Activated T-cell treated with anti-CD3 and anti-CD28 coated beads for 24 hours (primary cell): Measurements from ENCODE around the gene RALY.

Experiments used
- DNase-seq: peaks from one replicate; pipeline ENCODE4 v3.0.0-alpha.2; 2020; ENCODE audit warnings: low read depth

RALY gene

DNA sequence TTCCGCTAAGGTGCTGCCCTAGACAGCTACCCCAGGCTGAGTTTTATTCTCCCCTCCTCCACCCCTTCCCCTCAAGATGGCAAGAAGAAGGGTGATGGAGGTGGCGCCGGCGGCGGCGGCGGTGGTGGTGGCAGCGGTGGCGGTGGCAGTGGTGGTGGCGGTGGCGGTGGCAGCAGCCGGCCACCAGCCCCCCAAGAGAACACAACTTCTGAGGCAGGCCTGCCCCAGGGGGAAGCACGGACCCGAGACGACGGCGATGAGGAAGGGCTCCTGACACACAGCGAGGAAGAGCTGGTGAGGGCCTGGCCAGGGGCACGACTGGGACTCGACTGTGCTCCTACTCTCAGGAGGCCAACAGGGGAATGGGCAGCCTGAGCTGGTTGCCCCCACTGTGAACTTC, 83.2 kb downstream of the RALY start:
- no peak for DNase-seq

DNA sequence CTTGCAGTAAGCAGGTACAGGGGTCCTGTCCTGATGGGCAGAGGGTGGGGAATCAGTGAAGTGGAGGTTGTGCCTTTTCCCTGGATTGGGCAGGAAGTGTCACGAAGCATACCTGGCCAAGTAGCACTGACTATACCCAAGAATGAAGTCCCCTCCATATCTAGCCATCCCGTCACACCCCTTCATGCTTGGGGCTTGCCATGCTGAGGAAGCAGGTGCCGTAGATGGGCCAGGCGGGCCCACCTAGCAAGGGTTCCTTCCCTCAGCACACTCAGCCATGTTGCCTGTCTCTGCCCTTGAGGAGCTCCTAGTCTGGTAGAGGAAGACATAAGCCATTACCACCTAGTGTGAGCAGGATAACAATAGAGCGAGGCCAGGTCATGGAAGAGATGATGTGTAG, 84.8 kb downstream of the RALY start:
- no peak for DNase-seq

DNA sequence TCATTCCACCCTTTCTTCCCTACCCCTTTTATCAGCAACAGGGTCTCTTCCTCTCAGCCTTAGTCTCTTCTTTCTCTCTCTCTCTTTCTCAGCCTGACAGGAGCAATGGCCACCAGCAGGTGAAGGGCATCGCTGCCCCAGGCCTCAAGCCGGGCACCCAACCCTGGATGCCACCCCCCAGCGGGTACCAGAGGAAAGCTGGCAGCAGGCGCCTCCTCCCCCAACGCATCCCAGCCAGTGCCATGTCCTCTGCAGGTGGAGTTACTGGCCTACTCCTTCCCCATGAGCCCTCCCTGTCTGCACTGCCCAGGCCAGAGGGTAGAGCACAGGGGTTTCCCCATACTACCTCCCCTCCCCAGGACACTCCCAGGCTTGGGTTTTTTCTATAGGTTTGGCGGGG, 86.1 kb downstream of the RALY start:
- DNase-seq = no peak

DNA sequence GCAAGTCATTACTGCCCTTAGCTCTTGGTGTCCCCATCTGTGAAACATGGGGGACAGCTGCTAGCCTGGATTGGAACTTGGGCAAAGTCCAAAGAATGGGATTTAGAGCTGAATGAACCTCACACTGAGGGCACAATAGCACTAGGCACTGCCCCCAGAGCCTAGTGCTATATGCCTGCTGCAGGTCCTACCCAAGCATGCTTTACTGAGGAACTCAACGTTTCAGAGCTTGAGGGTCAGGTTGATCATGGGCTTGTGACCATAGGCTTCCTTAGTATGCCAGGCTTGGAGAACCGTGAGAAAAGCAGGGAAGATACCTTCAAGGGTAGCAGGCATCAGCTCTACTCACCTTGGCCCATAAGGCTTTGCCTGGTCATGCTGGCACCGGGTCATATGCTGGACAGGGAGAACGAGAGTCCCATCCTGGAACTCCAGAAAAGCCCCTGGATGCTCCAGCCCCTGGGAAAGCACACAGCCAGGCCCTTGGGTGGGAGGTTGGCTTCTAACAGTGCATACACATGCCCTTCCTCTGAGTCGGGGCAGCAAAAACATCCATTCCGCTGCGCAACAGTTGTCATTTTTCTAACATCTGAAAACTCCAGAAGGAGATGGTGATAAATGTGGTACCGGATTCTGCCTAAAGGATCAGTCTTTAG, 88.6 kb downstream of the RALY start:
- DNase-seq = no peak

DNA sequence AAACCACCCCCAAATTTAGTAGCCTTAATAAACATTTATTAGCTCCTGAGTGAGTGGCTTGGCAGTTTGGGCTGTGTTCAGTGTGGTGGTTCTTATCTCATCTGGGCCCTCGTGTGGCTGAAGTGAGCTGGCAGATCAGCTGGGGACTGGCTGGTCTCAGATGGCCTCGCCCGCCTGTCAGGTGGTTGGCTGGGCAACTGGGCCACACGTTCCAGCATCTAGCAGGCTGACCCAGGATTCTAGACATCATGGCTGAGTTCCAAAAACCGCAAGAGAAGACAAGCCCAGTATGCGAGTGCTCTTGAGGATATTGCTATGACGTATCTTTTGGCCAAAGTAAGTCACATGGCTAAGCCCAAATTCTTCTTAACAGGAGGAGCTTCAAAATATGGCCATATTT, 89.4 kb downstream of the RALY start:
- DNase-seq = no peak

DNA sequence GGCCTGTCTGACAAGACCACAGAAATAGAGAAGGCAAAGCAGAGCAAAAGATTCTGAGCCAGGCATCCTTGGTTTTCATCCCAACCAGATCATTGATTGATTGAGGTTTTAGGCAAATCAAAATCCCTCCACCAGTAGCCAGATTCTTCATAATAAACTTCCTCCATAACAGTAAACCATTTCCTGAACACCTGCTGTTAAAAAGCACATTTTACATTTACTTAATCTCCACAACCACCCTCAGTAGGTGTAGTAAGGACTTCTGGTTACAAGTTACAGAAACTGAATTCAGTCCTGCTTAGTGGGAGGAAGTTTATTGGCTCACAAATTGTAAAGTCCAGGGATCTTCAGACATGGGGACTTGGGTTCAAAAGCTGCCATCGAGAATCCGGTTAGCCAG, 90.1 kb downstream of the RALY start:
- DNase-seq = no peak

DNA sequence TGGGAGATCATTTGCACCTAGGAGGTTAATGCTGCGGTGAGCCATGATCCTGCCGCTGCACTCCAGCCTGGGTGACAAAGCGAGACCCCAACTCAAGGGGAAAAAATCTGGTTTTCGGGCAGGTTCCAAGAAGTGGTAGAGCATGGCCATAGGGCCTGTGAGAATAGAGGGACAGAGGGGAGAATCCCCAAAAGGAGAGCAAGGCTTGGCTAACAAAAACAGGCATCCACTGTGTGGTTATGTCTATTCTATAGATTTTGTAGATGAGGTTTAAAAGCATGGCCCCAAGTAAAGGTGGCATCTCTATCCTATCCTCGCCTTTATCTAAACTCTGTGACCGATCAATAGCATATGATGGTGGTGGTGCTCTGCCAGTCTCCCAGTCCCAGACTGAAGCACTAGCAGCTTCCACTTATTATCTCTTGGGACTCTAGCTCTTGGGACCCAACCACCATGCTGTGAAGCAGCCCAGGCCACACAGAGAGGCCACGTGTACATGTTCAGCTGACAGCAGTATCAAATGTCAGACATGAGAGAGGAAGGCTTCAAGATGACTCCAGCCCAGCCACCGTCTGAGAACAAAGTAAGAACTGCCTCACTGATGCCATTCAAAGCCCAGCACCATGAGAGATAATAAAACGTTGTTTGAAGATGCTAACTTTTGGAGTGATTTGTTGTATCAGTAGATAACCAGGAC, 90.7 kb downstream of the RALY start:
- no peak for DNase-seq

DNA sequence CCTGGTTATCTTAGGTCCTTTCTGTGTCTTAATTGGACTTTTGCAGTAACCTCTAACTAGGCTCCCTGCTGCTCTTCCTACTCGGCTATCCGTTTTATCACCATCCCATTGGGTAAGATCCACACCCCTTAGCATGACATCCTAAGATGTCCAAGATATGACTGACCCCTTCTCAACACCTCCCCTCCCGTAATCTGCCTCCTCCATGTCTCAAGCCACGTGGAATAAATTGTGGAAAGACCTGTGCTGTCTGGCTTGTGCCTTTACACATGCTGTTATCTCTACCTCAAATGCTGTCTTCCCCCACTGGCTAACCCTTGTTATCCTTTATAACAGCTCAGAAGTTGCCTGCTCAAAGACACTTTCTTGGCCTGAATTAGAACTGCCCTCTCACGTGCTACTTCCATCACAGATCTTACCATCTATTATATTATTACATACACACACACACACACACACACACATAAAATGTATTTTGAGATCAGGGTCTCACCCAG, 91.9 kb downstream of the RALY start:
- DNase-seq = no peak

DNA sequence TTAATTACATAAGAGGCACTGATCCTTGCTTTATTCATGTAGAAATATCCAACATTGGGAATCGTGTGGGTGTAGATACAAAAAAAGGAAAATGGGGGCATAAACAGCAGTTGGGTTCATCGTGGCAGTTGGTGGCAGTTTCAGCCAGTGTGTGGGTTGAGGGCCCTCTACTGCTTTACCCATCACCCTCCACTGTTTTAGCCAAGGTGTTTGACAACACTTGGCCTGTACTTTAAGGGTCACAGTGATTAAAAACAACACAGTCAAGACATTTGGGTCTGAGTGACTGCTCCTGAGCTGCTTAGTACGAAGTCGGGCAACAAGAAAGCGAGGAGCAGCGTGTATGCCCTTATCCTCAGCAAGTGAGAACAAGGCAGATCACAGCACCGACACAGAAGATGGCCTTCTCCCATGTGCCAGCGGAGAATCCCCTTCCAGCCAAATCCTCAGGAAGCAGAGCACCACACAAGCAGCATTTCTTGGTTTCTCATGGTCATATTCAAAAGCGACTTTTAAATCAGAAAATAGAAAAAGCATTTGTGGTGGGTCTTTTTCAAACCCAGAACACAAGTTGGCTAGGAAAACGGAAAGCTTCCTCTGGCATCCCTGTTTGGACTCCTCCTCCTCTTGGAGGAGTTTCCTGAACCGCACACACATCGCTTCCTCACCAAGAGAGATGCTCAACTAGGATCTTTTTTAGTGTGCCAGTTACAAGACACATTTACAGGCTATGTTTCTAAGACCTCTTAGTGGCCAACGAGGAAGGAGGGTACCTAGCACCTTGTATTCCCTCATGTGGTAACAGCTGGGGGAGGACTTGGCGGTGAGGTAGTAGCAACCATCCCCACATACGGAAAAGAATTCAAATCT, 94.8 kb downstream of the RALY start:
- DNase-seq = no peak

DNA sequence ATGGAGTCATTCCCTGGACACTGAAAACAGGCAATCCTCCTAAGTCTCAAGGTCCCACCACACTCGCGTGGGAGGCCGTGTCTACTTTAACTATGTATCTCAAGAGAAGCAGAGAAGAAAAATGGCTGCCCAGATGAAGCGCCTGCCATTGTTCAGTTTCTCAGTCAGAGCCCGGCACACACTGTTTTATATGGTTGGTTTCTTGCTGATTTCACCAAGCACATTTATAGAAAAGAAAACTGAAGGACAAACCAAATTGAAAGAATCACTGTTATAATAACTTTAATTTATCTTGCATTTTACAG, 95.4 kb downstream of the RALY start:
- DNase-seq = no peak

DNA sequence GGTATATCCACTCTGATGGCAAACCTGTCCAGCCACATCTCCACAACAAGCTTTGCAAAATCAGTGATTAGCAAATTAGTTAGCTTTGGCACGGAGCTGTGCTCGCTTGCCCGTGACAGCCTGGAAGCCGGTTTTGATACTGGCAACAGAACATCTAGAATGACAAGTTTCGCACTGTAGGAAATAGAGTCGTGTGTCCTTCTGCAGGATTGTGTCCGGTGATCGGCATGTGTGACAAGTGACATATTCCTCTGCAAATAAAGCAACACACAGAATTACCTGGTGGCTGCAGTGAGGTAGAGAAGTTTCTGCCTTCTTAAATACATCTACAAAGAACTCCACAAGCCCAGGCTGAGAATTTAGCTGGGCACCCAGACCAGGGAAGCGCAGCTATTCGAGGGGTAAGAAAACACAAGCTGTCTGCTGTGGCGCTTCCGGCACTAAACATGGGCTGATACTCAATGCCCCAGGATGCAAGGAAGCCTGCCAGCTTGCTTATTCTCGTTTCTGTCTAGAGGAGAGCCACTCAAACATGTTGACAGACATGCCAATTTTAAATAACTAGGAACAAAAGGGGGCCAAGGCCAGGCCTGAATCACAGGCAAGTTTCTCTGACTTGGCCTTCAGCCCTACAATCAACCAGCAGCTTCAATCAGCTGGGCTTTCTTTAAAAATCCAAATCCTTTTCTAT, 96.1 kb downstream of the RALY start:
- no peak for DNase-seq

DNA sequence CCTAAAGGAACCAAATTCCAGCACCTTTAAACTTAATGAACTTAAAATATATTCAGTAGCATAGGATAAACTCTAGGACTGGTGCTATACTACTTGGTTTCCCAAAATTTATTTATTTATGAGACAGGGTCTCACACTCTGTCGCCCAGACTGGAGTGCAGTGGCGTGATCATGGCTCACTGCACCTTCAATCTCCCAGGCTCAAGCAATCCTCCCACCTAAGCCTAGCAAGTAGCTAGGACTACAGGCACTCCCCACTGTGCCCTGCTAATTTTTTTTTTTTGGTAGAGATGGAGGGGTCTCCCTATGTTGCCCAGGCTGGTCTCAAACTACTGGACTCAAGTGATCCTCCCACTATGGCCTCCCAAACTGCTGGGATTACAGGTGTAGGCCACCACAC, 96.9 kb downstream of the RALY start:
- DNase-seq = no peak

DNA sequence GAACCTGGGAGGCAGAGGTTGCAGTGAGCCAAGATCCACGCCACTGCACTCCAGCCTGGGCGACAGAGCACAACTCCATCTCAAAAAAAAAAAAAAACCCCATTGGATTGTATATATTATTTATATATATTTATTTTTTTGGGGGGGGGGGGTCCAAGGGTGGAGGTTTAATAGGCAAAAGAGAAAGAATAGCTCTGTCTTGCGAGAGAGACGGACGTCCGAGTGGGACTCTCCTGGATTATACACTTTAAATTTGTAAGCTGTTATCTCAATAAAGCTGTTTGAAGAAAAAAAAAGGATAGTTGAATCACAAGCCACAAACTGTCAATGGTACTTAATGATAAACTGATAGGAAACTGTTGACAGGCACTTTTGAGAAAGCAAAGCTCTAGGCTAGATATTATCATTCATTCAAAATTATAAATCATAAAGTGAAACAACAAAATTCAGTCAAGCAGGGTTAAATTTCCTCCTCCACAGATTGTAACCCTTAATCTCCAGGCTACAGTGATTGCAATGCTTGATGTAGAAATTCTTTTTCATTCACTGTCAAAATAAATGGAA, 98.0 kb downstream of the RALY start:
- no peak for DNase-seq

DNA sequence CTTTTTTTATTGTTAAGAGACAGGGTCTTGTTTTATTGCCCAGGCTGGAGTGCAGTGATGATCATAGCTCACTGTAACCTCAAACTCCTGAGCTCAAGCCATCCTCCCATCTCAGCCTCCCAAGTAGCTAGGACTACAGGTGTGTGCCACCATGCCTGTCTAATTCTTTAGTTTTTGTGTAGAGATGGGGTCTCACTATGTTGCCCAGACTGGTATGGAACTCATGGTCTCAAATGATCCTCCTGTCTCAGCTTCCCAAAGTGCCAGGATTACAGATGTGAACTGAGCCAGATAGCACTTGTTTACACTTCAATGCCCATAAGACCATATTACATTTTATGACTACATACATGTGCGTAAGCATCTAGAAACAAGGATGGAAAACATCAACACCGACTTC, 100.2 kb downstream of the RALY start:
- no peak for DNase-seq

DNA sequence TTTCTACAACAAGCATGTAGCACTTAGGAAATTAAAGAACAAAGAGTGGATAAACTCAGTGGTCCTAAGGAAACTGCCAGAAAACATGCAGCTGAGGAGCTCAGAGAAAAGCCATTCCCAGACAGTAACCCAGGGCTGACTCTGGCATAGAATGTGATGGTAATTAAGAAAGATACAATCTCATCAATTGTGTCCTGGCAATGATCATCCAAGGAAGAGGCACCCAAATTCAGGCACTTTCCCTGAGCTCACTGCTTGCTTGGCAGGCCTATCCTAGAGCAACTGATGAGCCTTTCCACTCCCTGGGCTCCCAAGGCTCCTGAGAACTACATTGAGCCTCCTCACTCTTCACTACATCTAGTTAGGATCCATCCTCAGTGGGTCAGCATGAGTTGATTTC, 102.1 kb downstream of the RALY start:
- no peak for DNase-seq

DNA sequence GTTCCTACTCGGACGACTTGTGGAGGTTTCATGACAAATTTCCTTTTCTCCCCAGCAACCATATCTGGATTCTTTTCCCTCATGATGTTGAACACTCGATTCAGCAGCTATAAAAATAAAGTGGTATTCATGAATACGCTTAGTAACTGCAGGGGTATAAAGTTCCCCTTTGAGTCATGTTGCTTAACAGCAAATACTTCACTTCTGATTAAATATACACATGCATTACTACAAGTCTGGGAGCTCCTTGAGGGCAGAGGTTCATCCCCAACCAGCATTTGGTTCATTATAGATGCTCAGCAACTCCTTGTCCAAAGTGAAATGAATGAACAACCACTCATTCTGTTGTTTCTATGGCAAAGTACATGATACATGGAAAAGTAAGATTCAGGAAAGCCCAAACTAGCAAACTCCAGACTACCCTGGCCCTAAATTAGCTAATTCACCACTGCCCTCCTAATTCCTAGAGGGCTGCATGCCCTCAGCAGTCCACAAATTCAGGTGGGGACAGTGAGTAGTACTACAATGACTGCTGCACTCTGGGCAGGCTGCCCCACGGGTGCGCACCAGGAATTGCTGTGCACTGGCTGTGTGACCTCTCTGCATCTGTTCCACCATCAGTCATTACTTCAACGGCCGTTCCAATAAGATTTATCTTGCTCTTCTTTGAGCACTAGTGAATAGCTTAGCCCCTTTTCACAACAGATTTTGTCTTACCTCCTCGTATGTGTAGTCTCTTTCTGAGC, 103.2 kb downstream of the RALY start:
- no peak for DNase-seq

DNA sequence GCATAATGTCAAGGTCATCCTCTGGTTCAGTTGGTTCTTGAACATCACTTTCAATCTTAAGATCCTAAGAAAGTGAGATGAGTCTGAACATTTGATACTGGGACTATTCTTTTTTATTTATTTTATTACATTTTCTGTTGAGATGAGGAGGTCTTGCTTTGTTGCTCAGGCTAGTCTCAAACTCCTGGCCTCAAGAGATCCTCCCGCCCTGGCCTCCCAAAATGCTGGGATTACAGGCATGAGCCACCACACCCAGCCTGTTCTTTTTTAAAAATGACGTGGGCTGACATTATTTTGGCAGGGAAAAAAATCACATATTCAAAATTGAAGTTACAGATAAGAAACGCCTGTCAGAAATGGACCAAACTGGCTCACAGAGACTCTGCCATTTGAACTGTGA, 104.9 kb downstream of the RALY start:
- no peak for DNase-seq

DNA sequence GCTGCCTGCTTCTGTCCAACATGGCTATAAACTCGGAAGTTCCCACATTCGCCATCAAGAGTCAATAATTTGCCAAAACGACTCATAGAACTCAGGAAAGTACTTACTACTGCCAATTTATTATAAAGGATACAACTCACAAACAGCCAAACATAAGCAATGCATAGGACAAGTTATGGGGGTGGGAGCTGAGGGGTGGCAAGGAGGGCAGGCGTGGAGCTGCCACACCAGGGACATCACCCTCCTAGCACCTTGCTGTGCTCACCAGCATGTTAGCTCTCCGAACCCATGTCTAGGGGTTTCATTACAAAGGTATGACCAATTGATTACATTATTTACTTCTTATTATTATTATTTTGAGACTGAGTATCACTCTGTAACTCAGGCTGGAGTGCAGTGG, 106.0 kb downstream of the RALY start:
- DNase-seq = no peak

DNA sequence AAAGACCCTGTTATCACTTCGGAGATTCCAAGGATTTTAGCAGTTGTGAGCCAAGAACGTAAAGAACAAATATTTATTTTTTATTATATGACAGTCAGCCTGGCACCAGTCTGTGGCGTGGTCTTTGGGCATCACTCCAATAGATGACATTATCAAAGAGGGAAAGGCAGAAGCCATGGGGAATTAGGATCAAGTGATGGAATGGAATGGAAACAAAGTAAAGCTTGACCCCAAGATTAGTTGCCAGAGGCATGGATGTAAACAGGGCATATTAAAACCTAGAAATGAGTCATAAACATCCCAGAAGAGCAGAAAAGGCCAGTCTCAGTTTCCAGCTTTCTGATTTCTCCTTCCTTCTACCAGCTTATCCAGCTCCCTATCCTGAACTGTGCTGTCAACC, 106.9 kb downstream of the RALY start:
- DNase-seq = no peak

DNA sequence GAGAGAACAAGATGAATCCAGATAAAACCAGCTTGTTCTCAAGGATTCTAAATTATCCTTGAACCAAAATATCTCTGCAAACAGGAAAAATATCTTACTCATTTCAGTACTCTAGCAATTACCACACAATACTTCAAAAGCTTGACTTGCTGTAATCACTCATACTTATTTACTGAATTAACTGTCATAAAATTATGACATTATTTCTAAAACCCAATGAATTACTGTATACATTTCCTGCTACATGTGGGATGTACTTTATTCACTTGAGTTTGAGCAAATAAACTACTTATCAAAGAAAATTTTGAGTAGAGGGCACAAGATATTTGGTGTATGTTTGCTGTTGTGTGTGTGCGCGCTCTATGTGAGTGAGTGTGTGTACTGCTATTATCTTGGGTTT, 108.6 kb downstream of the RALY start:
- DNase-seq = no peak

DNA sequence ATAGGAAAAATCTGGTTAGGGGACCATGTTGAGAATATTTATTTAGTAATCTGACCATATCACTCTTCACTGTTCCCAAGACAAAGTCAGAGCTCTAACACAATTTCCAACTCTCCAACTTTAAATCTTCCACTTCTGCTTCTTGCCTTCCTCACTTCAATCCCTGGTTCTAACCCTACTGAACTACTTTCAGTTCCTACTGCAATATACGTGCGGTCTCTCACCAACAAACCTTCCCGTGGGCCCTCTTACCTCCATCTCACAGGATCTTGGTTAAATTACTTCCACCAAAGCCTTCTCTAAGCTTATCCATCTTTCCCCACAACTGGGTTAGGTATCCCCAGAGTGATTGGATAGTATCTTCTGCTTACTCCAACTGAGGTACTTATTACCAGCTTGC, 110.3 kb downstream of the RALY start:
- DNase-seq = no peak
